HG03342 (cell line): Measurements from ENCODE around the gene PGS1.

Experiments
- ATAC-seq: cut with Tn5 transposase; IDR thresholded peaks from one replicate; pipeline ENCODE4 v1.9.1; 2021; ENCODE audit warnings: mild to moderate bottlenecking, moderate library complexity; ENCODE audit not compliant: unreplicated experiment

Gene PGS1

DNA sequence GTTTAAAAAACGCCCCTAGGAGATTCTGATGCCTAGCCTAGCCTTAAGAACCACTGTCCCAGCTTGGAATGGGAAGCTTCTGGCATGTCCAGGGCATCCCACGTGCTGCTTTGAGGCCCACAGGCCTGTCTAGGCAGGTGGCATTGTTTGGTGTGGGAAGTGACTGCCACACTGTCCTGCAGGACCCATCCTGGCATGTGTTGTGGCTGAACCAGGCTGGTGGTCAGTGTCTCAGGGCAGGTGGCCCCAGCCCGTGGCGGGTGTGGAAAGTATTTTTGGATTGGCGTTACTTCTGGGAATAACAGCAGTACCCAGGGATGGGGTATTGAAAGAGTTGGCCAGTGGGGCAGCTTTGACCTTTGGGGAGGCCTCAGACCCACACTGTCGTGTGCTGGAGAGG, 27.9 kb downstream of the PGS1 start:
- ATAC-seq = no peak

DNA sequence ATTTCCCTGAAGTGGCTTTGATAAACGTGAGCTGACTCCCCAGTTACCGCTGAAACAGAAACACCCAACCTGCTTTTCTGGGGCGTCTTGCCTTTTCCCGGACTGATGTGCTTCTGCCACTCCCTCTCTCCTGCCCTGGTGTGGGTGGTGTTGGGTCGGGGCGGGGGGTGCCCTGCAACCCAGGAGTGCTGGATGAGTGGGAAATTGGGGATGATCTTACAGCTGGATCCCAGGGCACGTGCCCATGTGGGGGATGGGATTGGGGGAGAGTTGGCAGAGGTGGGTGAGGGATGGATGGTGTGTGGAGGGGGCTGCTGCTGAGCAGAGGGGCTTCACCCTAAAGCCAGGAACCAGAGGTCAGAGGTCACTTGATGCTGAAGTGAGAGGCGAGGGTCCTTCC, 28.5 kb downstream of the PGS1 start:
- ATAC-seq = no peak

DNA sequence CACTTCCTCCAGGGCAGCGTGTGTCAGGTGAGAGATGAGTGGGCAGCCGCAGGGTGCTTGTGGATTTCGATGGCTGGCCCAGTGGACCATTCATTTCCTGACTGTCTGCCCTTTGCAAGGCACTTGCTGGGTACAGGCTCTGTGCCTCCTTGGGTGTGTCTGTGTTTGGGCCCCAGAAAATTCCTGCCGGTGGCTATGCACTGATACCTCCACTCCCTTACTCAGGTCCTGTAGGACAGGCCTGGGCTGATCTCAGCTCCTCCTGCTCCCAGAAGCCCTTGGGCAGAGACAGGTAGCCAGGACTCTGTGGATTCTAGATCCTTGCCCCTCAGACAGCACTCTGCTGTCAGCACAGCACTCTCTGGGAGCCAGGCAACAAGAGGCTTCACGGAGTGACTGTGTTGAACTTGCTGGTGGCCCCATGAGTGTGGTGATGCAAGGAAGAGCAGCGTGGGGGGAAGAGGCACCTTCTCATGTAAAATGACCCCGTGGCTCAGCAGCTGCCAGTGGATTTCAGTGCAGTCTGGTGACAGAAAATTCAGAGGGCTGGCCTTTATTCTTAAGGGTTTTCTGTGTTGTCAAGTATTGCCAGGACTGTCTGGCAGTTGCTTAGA, 29.0 kb downstream of the PGS1 start:
- no peak for ATAC-seq

DNA sequence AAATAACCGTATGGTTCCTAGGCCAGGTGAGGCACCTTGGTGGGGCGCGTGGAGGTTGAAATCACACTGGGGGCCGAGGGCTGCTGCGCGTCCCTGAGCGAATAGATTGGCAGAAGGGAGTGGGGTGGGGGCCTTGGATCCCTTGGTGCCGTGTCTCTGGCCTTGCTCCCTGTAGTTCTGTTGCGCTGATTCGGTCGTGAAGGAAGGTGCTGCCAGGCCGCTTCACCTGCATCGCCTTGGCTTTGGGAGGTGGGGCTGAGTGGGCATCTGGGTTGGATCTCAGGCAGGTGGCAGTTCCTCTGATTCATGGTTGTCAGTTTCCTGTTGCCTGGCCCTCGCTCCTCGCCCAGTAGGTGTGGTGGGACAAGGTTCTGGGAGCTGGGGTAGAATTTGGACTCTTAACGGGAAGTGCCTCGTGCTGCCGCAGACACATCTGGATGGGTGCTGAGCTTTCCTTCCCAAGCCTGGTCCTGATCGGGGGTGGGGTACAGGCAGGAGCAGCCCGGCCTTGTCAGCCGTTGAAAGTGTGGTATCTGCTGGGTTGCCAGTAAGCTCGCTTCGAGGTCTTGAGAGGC, 30.1 kb downstream of the PGS1 start:
- no peak for ATAC-seq

DNA sequence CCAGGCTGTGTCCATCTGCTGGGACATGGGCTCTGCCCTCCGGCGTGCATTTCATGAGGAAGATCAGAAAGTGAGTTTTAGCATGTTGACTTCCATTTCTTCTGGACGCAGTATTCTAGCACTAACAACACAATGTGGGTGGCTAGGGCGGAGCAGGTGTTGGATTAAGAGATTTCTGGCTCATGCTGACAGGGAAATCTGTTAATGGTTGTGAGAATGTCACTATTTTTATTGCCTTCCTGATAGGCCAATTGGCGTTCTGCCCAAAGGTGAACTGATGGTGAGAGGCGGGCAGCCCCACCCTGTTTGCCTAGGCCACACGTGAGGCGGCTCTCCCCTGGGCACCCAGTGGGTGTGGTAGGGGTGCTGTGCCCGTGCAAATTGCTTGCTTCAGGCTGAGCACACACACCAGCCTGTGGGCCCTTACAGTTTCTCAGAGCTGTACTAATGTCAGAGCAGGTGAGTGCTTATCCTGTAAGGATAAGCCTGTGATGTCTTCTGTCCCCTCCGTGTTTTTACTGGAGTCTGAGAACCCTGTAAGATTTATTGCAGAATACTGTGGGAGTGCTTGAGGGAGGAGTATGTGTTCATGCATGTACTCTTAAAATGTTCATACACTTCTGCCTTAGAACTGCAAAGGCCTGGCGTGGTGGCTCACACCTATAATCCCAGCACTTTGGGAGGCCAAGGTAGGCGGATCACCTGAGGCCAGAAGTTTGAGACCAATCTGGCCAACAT, 30.9 kb downstream of the PGS1 start:
- no peak for ATAC-seq

DNA sequence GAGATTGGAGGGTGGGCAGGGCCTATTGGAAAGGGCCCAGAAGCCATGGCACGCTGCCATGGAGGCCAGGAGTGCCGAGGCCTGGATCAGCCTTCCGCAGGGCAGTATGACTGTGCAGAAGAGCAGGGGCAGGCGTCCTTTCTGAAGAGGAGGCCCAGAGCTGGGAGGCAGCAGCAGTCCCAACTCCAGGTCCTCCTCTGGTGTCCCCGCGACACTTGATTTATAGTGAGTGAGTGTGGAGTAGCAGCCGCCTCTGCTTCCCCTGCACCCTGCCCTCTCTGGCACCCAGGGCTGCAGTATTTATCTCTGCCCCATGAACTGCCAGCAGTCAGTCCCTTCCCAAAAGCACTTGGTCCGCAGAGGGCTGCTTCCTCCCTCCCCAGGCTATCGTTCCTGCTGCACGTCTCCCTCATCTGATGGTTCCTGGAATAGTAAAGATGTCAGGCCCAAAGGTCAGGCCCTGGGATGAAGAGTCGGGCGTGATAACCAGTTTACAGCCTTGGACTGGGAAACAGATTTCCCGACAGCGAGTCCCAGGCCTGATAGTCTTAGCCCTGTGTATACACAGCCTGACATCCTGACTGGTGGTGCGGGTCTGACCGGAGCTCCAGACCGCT, 32.9 kb downstream of the PGS1 start:
- ATAC-seq = no peak

DNA sequence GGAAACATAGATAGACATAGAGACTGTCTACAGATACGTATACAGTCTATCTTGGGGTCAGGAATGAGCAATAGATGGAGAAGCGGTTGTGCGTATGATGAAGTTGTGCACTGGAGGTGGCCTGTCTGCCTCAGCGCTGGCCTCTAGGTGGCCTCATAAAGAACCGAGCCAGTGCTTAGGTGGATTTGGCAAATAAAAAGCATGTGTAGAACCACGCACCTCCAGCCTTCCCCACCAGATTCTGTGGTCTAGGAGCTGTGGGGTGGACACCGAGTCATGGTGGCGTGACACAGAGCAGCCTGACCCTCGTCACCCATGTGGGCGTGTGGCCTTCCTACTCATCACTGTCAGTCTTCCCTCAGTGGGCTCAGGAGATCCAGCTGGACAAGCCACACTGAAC, 34.0 kb downstream of the PGS1 start:
- no peak for ATAC-seq

DNA sequence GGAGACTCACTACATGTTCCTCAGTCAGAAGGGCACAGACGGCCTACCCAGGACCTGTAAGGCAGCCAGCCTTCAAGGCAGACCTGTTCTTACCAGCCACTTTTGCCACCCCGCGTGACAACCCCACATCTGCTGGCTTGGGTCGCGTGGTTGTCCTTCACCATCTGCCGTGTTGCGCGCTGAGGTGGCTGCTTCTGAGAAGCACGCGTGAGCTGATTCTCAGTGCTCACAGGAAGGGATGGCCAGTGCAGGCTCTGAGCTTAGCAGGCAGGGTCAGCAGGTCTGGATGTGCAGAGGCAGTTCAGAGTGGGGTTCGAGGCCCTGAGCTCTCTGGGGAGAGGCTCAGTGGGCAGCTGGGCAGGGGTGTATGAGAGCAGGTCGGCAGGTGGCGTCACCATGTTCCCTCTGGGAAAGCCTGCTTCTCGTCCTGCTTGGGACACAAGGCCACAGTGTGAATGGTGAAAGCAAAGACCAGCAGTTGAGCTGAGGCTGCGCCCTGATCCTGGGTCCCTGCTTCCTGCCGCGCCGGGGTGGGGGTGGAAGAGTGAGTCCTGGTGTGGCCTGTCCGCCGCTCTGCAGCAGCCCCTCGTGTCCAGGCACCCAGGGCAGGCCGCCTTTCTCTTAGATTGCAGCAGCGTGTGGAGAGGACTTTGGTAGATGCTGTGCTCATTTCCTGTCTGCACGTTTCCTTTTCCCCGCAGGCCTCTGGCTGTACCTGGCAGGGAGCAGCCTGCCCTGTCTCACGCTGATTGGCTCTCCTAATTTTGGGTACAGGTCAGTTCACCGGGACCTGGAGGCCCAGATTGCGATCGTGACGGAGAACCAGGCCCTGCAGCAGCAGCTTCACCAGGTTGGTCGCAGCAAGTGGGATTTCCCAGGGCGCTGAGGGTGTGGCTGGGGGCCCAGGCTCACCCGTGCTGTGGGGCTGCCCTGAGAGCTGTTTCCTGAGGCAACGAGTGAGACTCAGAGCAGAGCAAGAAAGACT, 36.0 kb downstream of the PGS1 start:
- ATAC-seq = no peak

DNA sequence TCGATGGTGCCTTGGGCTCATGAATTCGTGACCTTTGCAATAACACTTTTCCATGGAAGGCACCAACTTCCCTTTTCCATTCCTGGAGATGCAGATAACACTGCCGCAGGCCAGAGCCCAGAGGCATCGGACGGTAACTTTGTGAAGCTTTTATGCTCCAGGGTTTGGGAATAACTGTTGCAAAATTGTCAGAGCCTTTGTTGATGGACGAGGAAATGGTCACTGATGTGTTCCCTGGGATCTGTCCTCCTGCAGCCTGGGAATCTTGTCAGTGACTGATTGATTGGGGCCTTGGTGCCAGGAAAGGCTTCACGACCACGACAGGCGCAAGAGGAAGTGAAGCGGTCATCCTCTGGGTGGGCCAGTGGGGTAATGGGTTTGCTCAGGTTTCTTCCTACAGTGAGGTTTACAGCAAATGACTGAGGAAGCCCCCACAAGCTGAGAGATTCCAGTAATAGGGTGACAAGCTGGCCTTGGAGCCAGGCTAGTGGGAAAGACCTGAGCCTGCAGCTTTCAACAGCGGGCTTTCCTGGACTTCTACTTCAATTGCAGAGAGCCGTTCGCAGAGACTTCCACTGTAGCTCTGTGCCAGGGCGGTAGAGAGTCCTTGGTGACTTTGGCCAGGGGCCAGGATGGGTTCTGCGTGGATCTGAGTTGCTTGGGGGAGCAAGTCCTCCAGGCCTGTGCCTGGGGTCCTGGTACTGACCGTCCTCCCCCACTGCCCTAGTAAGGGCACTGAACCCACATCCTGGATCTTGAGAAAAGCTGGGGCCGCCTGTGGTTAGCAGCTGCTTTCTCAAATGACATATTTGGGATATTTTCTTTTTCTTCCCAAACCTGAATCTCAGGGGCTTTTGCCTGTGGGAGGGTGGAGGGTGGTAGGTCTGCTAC, 37.6 kb downstream of the PGS1 start:
- no peak for ATAC-seq

DNA sequence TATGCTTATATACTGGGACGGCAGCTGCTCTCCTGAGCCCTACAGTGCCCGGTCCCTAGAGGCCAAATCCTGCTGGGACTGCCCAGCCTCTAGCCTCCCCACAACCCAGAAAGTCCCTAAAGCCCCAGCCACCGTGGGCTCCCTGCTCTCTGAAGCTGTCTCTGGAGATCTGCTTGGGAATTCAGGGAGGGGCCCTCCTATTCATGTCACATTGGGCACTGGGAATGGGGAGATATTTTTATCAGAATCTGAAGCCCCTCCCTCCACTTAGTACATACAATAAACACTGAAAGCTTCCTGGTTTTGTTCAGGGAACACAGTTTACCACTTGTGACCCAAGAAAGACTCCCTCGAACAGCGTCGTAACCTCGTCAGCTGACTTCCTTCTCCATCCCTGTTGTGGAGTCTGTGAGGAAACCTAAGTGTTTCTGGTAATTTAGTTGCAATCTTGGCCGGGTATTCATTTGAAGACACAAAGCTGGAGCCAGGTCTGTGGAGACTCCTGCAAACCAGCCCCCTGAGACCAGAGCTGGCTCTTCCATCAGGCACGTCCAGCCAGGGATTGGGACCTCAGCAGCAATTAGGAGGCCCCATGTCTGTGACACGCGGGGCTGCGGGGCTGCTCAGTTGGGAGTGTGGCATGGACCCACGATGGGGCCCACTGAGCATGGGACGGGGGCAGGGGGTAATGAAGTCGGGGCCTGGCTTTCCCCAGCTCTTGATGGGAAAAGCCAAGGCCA, 38.5 kb downstream of the PGS1 start:
- ATAC-seq = no peak

DNA sequence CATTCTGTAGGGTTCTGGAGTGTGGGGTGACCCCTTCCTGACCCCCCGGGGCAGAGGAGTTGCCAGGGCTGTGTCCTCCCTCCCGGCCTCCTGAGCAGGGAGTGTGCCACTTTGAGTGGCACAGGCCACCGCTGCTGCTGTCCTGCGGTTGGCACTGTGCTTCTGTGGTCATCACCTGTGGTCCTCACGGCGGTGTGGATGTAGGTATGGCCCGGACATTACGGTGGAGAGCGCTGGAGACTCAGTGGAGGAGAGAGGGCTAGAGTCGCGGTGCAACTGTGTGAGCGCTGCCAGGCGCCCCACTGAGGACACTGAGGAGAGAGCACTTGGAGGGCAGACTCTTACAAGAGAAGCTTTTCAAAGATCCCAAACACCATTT, 39.1 kb downstream of the PGS1 start:
- ATAC-seq = no peak

DNA sequence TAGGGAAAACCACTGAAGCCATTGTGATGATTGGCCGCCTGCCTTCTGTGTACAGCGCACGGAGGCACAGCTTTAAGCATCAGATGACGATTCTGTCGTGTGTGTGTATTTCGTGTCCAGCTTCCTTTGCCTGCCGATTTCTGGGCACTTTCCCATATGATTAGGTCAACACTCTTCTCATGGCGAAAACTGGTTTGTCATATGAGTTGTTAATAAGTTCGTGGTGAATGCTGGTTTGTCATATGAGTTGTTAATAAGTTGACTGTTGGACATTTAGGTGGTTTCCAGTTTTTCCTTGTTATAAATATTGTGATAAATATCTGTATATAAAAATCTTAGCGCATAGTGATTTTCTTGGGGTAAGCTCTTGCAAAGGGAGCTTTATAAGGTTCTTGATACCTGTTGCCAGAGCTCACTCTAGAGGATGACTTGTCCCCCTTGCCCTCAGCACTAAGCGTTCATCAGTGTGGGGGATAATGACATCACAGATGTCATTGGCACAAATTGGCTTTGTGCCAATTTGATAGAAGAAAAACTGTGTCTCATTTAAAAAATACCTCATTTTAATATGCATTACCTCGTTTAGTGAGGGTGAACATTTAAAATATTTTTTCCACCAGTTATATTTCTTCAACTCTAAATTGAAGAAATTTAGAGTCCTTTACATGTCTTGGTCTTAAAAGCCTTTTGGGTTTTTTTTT, 40.0 kb downstream of the PGS1 start:
- ATAC-seq = no peak

DNA sequence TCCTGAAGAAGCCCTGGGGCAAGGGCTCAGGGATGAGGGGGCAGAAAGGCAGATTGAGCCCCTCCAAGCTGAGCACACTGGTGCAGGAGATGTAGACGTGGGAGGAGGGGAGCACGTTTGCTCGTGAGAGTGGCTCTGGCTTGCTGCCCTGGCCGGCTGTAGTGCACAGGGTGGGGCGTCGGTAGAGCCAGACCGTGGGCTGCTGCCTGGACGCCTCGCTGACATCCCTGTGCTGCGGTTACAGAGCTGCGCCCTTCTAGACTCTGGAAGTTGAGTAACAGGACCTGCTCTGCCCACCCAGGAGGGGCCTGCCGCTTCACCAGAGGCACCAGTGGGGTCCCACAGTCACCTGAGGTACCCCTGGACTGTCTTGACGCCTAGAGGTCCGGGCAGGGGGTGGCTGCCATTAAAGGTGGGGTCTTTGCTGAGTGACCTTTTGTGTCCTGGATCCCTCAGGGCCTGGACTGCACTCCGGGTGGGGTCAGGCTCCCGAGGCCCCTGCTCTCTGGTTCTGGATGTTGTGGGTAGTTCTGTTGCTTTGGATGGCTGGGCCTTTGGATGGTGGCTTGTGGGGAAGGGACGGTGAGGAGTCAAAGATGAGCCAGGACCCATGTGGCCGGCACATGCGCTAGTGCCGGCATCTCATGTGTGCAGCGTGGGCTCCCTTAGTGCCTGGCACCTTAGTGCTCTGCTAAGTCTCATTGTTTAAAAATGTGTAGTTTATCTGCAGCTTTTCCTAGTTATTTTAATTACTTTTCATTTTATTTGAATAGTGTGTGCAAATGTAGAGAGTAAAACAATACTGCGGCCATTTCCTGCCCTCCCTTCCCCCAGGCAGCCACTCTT, 41.7 kb downstream of the PGS1 start:
- ATAC-seq = no peak

DNA sequence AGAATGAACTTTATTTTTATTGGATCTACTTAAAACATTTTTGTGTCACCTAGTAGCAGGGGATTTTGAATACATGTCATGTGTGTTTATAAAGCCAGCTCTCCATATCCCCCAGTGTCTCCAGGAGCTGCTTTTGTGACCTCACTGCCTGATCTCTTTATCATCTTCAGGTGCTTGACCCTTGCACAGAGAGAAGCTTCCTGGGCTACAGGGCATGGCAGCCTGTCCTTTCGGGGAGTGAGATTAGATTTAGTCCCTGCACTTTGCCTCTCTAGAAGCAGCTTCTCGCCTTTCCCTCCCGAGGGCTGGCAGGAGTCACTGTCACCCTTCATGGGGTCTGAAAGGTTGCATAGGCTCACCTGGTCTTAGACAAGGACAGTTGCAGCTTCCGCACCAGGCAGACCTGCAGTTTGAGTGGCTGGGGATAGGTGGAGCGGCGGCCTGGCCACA, 42.7 kb downstream of the PGS1 start:
- no peak for ATAC-seq

DNA sequence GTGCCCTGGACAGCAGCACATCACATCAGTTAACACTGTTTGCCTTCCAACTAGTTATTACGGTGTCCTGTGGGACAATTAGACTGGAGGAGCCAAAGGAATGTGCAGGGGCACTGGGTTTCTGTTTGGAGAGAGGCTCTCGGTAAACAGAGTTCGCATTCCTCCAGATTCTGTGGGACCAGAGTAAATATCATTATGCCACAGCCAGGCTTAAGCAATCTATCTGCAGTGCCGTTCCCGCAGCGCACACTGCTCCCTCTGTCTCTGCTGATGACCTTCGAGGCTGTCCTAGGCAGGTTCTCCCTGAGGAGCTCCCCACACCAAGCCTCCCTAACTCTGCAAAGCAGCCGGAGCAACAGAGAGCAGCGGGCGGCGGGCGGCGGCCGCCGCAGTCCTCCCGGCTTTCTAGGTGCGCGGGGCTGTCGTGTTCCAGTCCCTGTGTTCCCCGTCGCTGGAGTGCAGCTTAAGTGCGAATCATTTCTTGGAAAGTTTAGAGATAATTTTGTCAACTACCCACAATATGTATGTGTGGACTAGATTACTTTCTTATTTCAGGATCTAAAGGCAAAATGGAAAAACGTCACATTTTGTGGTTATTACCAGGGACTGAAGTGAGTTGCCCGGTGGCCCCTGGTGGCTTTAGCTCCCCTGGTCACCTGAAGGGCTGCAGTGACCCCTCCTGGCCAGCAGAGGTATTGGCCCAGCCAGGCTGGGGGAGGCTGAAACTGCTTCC, 43.3 kb downstream of the PGS1 start:
- ATAC-seq = no peak

DNA sequence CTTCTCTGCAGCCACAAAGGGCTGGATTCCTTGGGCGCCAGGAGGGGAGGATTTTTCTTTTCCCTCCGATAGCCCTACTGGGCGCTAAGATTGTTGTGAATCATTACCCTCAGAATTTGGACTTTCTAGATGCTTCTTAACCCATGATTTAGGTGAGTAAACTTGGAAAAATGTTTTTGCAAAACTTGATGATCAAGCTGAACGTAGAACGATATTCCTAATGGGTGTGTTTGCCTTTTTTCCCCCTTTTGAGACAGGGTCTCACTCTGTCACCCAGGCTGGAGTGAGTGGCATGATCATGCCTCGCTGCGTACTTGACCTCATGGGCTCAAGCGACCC, 43.8 kb downstream of the PGS1 start:
- no peak for ATAC-seq
